Measurements from ENCODE around the gene ALDH3A2.
A peak's percentile ranks its signal among the peaks of the same experiment; 100 is the strongest.

Gene ALDH3A2

DNA sequence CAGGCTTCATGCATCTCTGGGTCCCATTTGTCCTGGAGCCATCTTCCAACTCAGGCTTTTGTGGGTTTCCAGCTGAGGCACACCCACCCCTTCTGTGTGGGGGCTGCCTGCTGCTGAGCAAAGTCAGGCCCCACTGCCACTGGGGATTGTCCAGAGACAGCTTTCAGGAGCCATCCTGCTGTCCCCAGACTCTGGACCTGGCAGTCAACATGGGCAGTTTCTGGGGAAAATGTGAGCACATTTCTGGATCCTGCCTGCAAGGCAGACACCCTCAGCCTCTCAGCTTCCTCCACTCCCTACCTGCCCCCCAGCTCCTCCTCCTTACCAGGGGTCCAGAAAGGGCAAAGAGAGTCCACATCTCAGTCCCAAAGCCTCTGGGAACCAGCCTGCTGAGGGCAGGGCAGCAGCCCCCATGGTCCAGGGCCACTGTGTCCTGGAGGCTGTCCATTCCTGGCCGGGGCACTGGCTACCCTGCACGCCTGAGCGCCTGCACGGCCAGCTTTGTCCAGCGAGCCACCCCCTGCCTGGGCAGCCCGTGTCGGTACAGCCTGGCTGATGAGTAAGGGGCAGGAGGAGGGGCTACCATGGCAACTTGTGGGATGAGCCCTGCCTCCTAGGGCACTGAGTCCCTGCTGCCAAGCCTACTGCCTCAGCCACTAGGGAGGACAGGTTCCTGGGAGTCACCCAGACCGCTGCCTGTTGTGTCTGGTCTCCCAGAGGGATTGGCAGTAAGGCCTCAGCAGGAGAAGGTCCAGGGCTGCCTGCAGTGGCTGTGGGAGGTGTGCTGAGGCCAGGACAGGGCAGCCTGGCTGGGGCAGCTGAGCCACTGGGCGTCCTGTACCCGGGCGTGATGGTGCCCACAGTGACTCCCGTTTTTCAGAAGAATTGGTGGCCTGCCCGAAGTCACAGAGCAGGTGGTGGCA lies 67.8 kb downstream of the ALDH3A2 start, which contains the start of gene SLC47A2:
TSS of gene SLC47A2 (minus strand) at position 477 of the 923 bp plus-strand sequence. CDS start at position 448, 29 bp downstream.
- Mint-ChIP-seq H3K27ac (ENCODE audit: low read depth) (no peak within 1 kb of the TSS), H3K4me1 (no peaks in the 10 kb centered on the region), H3K27me3 (peaks cover 8% of the 10 kb centered on the region), H3K4me3 (no peak within 1 kb of the TSS), H3K9me3 (no peaks in the 10 kb centered on the region), H3K36me3 (ENCODE audit: insufficient read depth) (no peaks in the 10 kb centered on the region)
- DNase-seq (ENCODE audit: low spot score in 2 of 2) (no peak), ATAC-seq (replicated peaks; ENCODE audit: extremely low read depth, poor library complexity, severe bottlenecking) (no peak)

DNA sequence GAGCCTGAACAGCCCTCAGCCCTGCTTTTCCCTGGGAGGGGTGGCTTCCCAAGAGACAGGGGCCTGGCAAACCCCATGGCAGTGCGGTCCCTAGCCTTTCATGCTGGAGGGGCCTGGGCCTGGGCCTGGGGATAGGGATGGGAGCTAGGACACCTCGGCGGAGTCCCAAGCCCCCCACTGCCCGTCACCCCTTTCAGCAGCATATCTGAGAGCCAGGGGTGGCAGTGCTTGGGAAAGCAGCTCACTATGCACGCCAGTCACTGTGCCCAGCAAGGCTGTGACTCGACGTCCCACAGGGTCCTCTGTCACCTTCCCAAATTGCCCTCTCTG lies 68.4 kb downstream of the ALDH3A2 start:
- H3K4me1 Mint-ChIP-seq = no peaks in the 10 kb centered on the region
- H3K9me3 Mint-ChIP-seq = no peaks in the 10 kb centered on the region
- H3K4me3 Mint-ChIP-seq = no peak overlapping the region
- H3K27me3 Mint-ChIP-seq = peaks cover 10% of the 10 kb centered on the region
- H3K27ac Mint-ChIP-seq (ENCODE audit: low read depth) = no peak overlapping the region
- no peak for ATAC-seq (replicated peaks; ENCODE audit: extremely low read depth, poor library complexity, severe bottlenecking)
- H3K36me3 Mint-ChIP-seq (ENCODE audit: insufficient read depth) = no peaks in the 10 kb centered on the region
- DNase-seq (ENCODE audit: low spot score in 2 of 2) = no peak

DNA sequence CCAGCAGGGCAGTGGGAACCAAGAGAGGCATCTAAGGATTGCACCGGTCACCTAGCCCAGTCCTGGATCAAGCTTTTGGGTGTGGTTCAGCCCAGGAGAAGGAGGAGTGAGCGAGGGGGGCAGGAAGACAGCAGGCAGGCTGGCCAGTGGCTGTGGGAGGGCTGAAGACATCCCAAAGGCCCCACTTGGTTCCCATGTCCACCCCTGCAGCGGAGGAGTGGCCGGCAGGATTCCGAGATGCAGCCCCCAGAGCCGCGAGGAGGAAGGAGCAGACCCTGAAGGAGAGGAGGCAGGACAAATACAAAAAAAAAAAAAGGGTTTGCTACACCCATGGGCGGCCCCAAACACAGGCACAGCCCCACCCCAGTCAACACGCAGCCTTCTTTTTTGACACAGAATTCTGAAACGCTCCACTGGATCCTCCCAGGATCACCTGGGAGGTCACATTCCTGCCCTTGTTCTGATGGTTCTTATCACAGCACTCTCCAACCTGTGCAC lies 68.9 kb downstream of the ALDH3A2 start:
- H3K27me3 Mint-ChIP-seq = peaks cover 15% of the 10 kb centered on the region
- ATAC-seq (replicated peaks; ENCODE audit: extremely low read depth, poor library complexity, severe bottlenecking) (no peak), DNase-seq (ENCODE audit: low spot score in 2 of 2) (no peak)
- H3K27ac Mint-ChIP-seq (ENCODE audit: low read depth) = no peak overlapping the region
- no peak overlapping the region for H3K4me3 Mint-ChIP-seq
- no peaks in the 10 kb centered on the region for H3K9me3 Mint-ChIP-seq
- H3K4me1 Mint-ChIP-seq = no peaks in the 10 kb centered on the region
- H3K36me3 Mint-ChIP-seq (ENCODE audit: insufficient read depth) = no peaks in the 10 kb centered on the region

DNA sequence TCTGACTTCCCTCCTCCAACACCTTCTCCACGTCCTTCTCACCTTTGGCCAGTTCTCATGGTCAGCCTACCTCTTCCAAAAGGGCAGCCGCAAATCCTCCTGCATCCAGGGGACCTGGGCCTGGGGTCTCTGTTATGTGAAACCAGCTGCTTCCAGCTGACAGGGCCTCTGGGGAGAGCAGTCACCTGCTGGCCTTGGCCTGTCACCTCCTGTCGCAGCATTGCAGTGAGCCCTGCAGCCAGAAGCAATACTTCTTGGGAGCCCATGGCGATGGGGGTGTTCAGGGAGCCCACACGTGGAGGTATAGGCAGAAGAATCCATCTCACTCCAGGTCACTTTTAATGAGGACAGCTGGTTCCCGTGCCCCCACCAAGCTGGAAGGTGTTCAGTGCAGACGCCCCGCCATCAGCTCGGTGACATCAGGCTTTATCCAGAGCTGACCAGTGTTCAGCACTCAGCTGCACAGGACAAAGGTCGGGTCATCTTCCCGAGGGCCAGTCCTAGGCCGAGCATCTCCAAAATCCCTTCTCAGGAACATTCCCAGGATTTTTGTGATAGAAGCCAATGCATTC lies 69.6 kb downstream of the ALDH3A2 start:
- no peaks in the 10 kb centered on the region for H3K9me3 Mint-ChIP-seq
- H3K36me3 Mint-ChIP-seq (ENCODE audit: insufficient read depth) = no peaks in the 10 kb centered on the region
- H3K4me3 Mint-ChIP-seq = no peak overlapping the region
- peaks cover 18% of the 10 kb centered on the region for H3K27me3 Mint-ChIP-seq
- no peak for ATAC-seq (replicated peaks; ENCODE audit: extremely low read depth, poor library complexity, severe bottlenecking)
- DNase-seq (ENCODE audit: low spot score in 2 of 2) = no peak
- no peaks in the 10 kb centered on the region for H3K4me1 Mint-ChIP-seq
- H3K27ac Mint-ChIP-seq (ENCODE audit: low read depth) = no peak overlapping the region

DNA sequence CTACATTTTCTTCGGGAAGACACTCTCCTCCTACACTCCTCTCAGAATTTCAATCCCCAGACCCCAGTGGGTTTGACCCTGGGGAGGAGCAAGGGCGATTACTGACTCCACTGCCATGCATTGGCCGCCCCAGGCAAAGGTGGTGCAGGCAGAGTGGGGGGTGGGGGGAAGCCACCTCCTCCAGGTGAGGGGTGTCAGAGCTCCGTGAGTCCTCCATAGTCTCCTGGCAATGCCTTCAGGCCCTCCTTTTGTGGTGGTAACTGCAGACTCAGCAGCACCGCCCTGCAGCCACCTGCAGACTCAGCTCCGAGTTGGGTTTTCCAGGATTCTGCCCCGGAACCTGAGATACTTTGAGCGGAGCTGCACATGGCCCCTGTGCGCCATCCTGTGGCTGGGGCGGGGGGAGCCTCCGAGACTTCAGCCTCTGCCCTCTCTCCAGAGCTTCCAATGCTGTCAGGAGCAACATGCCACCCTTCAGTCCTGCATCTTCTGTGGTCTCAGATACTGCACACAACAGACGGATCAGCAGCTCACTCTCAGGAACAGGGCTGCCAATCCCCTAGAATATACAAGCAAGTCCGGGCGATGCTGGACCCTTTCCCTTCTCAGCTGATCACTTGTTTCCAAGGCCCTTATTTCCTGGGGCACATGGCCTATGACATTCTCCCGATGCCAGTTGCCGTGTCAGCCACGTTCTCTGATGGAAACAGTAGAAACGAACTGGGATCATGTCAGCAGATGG lies 70.2 kb downstream of the ALDH3A2 start:
- peaks cover 18% of the 10 kb centered on the region for H3K27me3 Mint-ChIP-seq
- no peaks in the 10 kb centered on the region for H3K4me1 Mint-ChIP-seq
- no peaks in the 10 kb centered on the region for H3K36me3 Mint-ChIP-seq (ENCODE audit: insufficient read depth)
- no peak overlapping the region for H3K4me3 Mint-ChIP-seq
- DNase-seq (ENCODE audit: low spot score in 2 of 2) (no peak), ATAC-seq (replicated peaks; ENCODE audit: extremely low read depth, poor library complexity, severe bottlenecking) (no peak)
- H3K9me3 Mint-ChIP-seq = no peaks in the 10 kb centered on the region
- no peak overlapping the region for H3K27ac Mint-ChIP-seq (ENCODE audit: low read depth)

DNA sequence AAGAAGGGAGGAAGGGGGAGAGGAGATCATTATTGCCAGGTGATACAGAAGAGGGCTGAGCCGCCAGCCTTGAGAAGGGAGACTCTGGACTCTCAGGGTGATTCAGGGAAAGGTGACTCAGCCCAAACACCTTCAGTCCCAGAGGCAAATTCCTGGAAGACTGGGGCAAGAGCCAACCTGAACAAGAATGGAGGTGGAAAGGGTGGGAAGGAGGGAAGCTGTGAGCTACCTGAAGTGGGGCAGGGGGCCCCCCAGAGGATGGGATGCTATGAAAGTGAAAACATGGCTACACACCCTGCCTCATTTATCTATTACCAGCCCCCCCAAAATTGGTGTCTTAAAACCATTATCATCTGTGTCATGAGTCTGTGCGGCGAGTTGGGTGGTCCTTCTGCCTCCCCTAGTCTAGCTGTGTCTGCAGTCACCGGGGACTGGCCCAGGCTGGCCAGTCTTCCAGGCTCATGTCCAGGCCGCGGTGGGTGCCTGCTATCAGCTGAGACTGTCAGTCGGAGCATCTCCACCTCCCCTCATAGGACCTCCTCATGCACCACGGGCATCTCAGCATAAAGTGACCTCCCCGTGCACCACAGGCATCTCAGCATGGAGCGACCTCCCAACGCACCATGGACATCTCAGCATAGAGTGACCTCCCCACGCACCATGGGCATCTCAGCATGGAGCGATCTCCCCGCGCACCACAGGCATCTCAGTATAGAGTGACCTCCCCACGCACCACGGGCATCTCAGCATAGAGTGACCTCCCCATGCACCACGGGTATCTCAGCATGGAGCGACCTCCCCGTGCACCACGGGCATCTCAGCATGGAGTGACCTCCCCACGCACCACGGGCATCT lies 71.0 kb downstream of the ALDH3A2 start:
- H3K27ac Mint-ChIP-seq (ENCODE audit: low read depth) = no peak overlapping the region
- peaks cover 18% of the 10 kb centered on the region for H3K27me3 Mint-ChIP-seq
- no peak for ATAC-seq (replicated peaks; ENCODE audit: extremely low read depth, poor library complexity, severe bottlenecking)
- no peak for DNase-seq (ENCODE audit: low spot score in 2 of 2)
- H3K36me3 Mint-ChIP-seq (ENCODE audit: insufficient read depth) = no peaks in the 10 kb centered on the region
- no peaks in the 10 kb centered on the region for H3K4me1 Mint-ChIP-seq
- no peaks in the 10 kb centered on the region for H3K9me3 Mint-ChIP-seq
- H3K4me3 Mint-ChIP-seq = no peak overlapping the region

DNA sequence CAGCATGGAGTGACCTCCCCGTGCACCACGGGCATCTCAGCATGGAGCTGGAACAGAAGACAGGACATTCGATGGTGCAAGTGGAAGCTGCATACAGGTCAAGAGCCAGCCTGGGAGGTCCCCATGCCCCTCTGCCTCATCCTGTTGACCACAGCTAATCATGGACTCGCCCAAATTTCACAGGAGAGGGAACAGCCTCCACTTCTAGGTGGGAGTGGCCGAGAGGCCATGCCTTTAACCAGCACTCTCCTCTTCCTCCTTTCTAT lies 71.6 kb downstream of the ALDH3A2 start:
- no peak overlapping the region for H3K27ac Mint-ChIP-seq (ENCODE audit: low read depth)
- no peaks in the 10 kb centered on the region for H3K9me3 Mint-ChIP-seq

DNA sequence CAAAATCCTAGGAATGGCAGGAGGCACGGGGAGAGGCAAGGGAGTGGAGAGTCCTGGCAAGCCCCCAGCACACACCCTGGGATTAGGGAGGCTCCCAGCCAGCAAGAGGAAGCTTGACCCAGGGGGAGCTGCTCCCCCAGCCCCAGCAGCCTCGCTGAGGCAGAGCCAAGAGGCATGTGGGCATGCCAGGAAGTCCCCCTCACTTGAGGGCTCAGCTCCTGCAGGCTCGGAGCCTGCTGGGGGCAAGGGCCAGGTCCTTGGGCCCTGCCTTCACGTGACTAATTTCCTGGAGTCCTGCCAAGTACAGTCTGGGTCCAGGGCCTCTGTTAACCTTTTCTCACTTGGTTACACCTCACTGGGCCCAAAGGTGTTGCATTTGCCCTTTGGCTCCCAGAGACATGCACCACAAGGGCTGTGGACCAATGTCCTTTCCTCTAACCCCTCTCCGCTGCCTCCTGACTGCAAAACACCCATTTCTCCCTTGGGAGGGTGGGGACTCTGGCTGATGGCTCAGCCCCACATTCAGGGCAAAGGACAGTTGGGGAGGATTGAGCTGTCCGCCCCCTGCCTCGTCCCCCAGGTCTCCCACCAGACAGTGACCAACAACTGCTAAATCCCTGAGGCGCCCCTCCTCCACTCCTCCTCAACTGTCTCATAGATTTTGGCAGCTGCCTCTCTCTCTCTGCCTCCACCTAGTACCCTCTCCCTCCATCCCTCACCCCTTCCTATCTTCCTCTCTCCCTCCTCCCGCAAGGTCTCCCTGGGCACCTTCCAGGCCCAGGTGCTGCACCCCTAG lies 72.3 kb downstream of the ALDH3A2 start:
- H3K4me1 Mint-ChIP-seq = no peaks in the 10 kb centered on the region
- peaks cover 18% of the 10 kb centered on the region for H3K27me3 Mint-ChIP-seq
- H3K27ac Mint-ChIP-seq (ENCODE audit: low read depth) = no peak overlapping the region
- H3K36me3 Mint-ChIP-seq (ENCODE audit: insufficient read depth) = no peaks in the 10 kb centered on the region
- DNase-seq (ENCODE audit: low spot score in 2 of 2) = no peak
- H3K9me3 Mint-ChIP-seq = no peaks in the 10 kb centered on the region
- H3K4me3 Mint-ChIP-seq = no peak overlapping the region
- no peak for ATAC-seq (replicated peaks; ENCODE audit: extremely low read depth, poor library complexity, severe bottlenecking)

More for the DNA sequence above, 71.6 kb downstream of the ALDH3A2 start:
- Mint-ChIP-seq H3K36me3 (ENCODE audit: insufficient read depth) (no peaks in the 10 kb centered on the region), H3K4me1 (no peaks in the 10 kb centered on the region), H3K4me3 (no peak overlapping the region), H3K27me3 (peaks cover 18% of the 10 kb centered on the region)
- DNase-seq (ENCODE audit: low spot score in 2 of 2) = no peak
- ATAC-seq (replicated peaks; ENCODE audit: extremely low read depth, poor library complexity, severe bottlenecking) = no peak

DNA sequence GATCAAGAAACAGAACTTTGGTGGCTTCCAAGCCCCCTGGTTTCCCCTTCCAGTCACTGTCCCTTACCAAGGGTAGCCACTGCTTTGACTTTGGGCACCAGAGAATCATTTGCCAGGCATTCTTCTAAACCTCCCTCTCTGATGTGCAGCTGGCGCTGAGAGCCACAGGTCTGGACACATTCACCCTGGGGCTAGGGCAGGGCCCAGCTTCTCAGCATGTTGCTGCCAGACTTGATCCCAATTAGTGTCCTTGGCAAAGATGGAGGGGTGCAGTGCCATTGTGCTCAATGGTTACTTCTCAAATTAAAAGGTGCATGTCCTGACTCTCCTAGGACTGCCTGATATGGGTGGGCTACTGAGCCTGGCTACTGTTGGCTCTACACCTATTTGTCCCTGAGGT lies 75.4 kb downstream of the ALDH3A2 start:
- Mint-ChIP-seq H3K9me3 (no peaks in the 10 kb centered on the region), H3K36me3 (ENCODE audit: insufficient read depth) (no peaks in the 10 kb centered on the region), H3K4me3 (no peak overlapping the region), H3K27me3 (peaks cover 18% of the 10 kb centered on the region), H3K27ac (ENCODE audit: low read depth) (no peak overlapping the region), H3K4me1 (no peaks in the 10 kb centered on the region)
- no peak for ATAC-seq (replicated peaks; ENCODE audit: extremely low read depth, poor library complexity, severe bottlenecking)
- no peak for DNase-seq (ENCODE audit: low spot score in 2 of 2)

DNA sequence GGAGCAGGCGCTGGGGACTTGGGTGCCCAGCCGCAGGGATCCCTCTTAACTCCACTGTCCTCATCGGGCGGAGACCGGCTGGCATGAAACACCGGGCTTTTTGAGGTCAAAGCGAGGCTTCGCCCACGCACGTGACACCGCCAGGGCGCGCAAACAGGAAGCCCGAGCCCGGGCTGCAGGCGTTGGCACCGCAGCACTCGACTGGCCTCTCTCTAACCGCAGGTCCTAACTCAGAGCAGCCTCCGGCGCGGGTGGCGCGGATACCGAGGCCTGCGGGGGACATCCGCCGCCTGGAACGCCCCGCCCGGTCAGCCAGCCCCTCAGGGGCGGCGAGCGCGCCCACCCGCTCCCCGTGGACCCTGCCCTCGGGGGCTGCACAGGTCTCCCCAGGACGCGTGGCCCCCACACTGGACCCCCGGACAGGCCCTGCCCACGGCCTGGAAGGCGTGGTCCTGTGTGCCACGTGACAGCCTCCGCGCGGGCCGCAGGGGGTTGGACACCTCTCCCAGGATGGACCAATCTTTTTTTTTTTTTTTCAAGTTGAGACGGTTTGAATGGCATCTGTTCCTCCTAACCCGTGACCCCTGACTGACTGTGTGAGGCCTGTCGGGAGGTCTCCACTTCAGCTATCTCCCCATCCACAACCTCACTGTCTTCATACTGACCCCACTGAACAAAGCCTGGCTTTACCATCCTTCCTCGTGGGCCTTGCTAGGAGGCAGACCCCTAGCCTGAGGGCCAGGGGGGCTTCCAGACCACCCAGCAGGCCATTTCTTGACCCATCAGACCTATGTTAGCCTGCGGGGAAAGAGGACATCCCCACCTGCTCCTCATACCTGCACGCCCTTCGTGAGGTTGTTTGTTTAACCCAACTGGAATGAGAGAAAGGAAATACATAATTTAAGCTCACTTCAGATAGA lies 76.2 kb downstream of the ALDH3A2 start:
- peaks cover 18% of the 10 kb centered on the region for H3K27me3 Mint-ChIP-seq
- peak overlapping the region; percentile 74 for H3K4me3 Mint-ChIP-seq
- peak overlapping the region; percentile 66 for H3K27ac Mint-ChIP-seq (ENCODE audit: low read depth)
- no peaks in the 10 kb centered on the region for H3K36me3 Mint-ChIP-seq (ENCODE audit: insufficient read depth)
- no peak for DNase-seq (ENCODE audit: low spot score in 2 of 2)
- peak; percentile 56 for ATAC-seq (replicated peaks; ENCODE audit: extremely low read depth, poor library complexity, severe bottlenecking)
- no peaks in the 10 kb centered on the region for H3K4me1 Mint-ChIP-seq
- no peaks in the 10 kb centered on the region for H3K9me3 Mint-ChIP-seq

DNA sequence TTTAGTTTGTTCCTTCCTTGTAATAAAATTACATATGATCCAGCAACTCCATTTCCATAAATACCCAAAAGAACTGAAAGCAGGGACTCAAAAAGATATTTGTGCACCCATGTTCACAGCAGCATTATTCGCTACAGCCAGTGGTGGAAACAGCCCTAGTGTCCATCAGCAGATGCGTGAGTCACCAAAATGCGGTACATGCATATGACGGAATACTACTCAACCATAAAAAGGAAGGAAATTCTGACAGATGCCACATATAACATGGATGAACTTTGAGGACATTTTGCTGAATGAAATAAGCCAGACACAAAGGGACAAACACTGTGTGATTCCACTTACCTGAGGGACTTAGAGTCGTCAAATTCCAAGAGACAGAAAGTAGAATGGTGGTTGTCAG lies 76.9 kb downstream of the ALDH3A2 start:
- no peaks in the 10 kb centered on the region for H3K4me1 Mint-ChIP-seq
- peak overlapping the region; percentile 66 for H3K27ac Mint-ChIP-seq (ENCODE audit: low read depth)
- H3K4me3 Mint-ChIP-seq = peak overlapping the region; percentile 74
- DNase-seq (ENCODE audit: low spot score in 2 of 2) (no peak), ATAC-seq (replicated peaks; ENCODE audit: extremely low read depth, poor library complexity, severe bottlenecking) (no peak)
- no peaks in the 10 kb centered on the region for H3K36me3 Mint-ChIP-seq (ENCODE audit: insufficient read depth)
- no peaks in the 10 kb centered on the region for H3K9me3 Mint-ChIP-seq
- H3K27me3 Mint-ChIP-seq = peaks cover 18% of the 10 kb centered on the region

Data from central memory CD8-positive, alpha-beta T cell (primary cell).